PC-3 (cell line): Measurements from ENCODE around the gene LIPG. TPM values are rescaled to one million over a fixed set of nuclear protein-coding genes. Genes with fewer than 3 reads are reported as not detected.

ENCODE experiments used
- ATAC-seq: fragments of 200-7000 bp; cut with Tn5 transposase; 2 replicates; pipeline ENCODE4 v1.9.1; 2020; ENCODE audit warnings: mild to moderate bottlenecking, moderate library complexity
- BruUV-seq: library from RNA; stranded (reverse); fragments of 400-500 nt; replicated peaks from 2 replicates; lab custom pipeline; 2021; lab: Mats Ljungman, UMichigan
- CTCF ChIA-PET: fragments of 300-600 bp; sonication (Branson Sonifier 250); formaldehyde crosslinking; loops from one replicate; lab custom pipeline; 2022; ENCODE audit warnings: antibody characterized with exemption; lab: Charles Lee
- POLR2A ChIA-PET: fragments of 300-600 bp; sonication (Branson Sonifier 250); formaldehyde crosslinking; loops from one replicate; lab custom pipeline; 2022; ENCODE audit warnings: antibody characterized with exemption; ENCODE audit not compliant: unreplicated experiment; lab: Charles Lee
- DNase-seq: peaks from one replicate; pipeline ENCODE4 v3.0.0-alpha.2; 2015
- H2AFZ ChIP-seq: fragments of 300-600 bp; sonication (generic); 2 replicates; pipeline ENCODE4 v1.6.0; 2016; ENCODE audit warnings: antibody characterized with exemption, low read length
- H3F3A ChIP-seq: fragments of 300-600 bp; sonication (generic); one replicate; pipeline ENCODE4 v1.6.0; 2017; ENCODE audit warnings: antibody characterized with exemption, low read length, control low read depth, mild to moderate bottlenecking; ENCODE audit not compliant: unreplicated experiment
- H3K27ac ChIP-seq: fragments of 300-600 bp; sonication (generic); 2 replicates; pipeline ENCODE4 v1.5.1; 2016; ENCODE audit warnings: mild to moderate bottlenecking, low read length
- H3K27me3 ChIP-seq: fragments of 300-600 bp; sonication (generic); 2 replicates; pipeline ENCODE4 v1.6.1; 2016; ENCODE audit warnings: low read length, mixed read lengths
- H3K36me3 ChIP-seq: fragments of 300-600 bp; sonication (generic); 2 replicates; pipeline ENCODE4 v1.6.1; 2016; ENCODE audit warnings: low read depth, mixed run types, low read length, mixed read lengths
- H3K4me1 ChIP-seq: fragments of 300-600 bp; sonication (generic); 2 replicates; pipeline ENCODE4 v1.5.1; 2016; ENCODE audit warnings: low read length; ENCODE audit not compliant: insufficient read depth
- H3K4me2 ChIP-seq: fragments of 300-600 bp; sonication (generic); 2 replicates; pipeline ENCODE4 v1.6.0; 2016; ENCODE audit warnings: low read length
- H3K4me3 ChIP-seq: fragments of 300-600 bp; sonication (generic); 2 replicates; pipeline ENCODE4 v1.5.1; 2016; ENCODE audit warnings: mild to moderate bottlenecking, low read length, mixed read lengths
- H3K79me2 ChIP-seq: fragments of 300-600 bp; sonication (generic); 2 replicates; pipeline ENCODE4 v1.6.1; 2017; ENCODE audit warnings: low read length, mixed read lengths
- H3K9ac ChIP-seq: fragments of 300-600 bp; sonication (generic); 2 replicates; pipeline ENCODE4 v1.6.0; 2016; ENCODE audit warnings: mild to moderate bottlenecking, low read length
- H3K9me2 ChIP-seq: fragments of 300-600 bp; sonication (generic); replicated peaks from 2 replicates; pipeline ENCODE4 v1.6.1; 2016; ENCODE audit warnings: mixed run types, low read length, mixed read lengths
- H3K9me3 ChIP-seq: fragments of 300-600 bp; sonication (generic); 2 replicates; pipeline ENCODE4 v1.6.1; 2016; ENCODE audit warnings: low read length, mixed read lengths
- H4K20me1 ChIP-seq: fragments of 300-600 bp; sonication (generic); 2 replicates; pipeline ENCODE4 v1.6.1; 2016; ENCODE audit warnings: low read length, mixed read lengths
- EZH2 ChIP-seq: fragments of 300-600 bp; sonication (generic); IDR thresholded peaks from one replicate; pipeline ENCODE4 v1.6.1; 2017; ENCODE audit warnings: antibody characterized with exemption, mild to moderate bottlenecking, low read length; ENCODE audit not compliant: unreplicated experiment
- EZH2phosphoT487 ChIP-seq: fragments of 300-600 bp; sonication (generic); IDR thresholded peaks from 2 replicates; pipeline ENCODE4 v1.6.1; 2018; ENCODE audit warnings: mild to moderate bottlenecking, antibody characterized with exemption, low read length, borderline replicate concordance
- intact Hi-C: fragments of 100-400 bp; cut with micrococcal nuclease; formaldehyde crosslinking; loops from 2 replicates; pipeline ENCODE4 v1.9.0; 2023
- total RNA-seq: library from RNA; depleted of rRNA; stranded (reverse); fragments of >200 nt; gene quantifications from 2 replicates; pipeline ENCODE4 v1.2.3, GENCODE V29; 2014
- TF ChIP-seq, protein P1 (sequence below): fragments of 300-600 bp; sonication (generic); conservative IDR thresholded peaks from 2 replicates; pipeline ENCODE4 v1.5.1; 2017; ENCODE audit warnings: antibody characterized with exemption, low read depth, mild to moderate bottlenecking, low read length

LIPG gene
- total RNA-seq, 1 experiment from 2014 or later: 14.8 TPM

DNA sequence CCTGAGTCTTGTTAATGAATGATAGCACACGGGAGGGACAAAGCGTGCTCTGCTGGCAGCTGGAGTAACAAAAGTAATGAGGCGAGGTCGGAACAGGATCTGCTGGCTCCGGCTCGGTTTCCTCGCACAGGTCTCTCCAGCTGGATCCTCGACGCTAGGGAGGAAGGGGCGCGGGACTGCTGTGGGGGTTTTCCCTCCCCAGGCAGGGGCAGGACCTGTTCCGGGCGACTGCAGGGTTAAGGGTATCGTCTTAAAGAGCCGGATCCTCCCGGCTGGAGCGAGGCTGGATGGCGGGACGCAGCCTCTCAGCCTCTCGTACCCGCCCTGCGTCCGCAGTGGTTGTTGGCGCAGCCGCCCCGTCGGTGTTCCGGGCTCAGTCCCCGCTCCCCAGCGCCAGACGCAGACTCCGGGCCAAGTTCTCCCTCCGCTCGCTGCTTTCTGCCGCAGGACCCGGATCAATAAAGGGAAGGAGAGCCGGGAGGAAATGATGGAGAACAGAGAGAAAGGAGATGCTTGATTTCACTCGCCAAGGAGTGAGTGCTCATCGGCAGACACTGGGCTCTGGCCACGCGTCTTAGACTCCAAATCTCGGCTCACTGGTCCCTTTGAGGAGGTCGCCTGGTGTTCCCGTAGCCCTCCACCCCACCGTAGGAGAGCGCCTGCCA, 1.1 kb upstream of the LIPG start:
- H3K4me2 ChIP-seq: peak overlapping the region; percentile 90
- intact Hi-C loops: loop anchor here (2.0 to 10.0 kb wide), 3 partner anchors 52 to 168 kb away; no protein-coding TSS in a partner anchor
- ChIA-PET CTCF (interaction anchor here (1.0 to 1.1 kb wide), 3 partner anchors 10 to 298 kb away, joined by 4 to 6 read pairs (median 4); no protein-coding TSS in a partner anchor), POLR2A (no interaction called here)
- H2AFZ ChIP-seq: peak overlapping the region; percentile 55
- no peaks in the 10 kb centered on the region for H3K9me2 ChIP-seq
- H4K20me1 ChIP-seq: no peaks in the 10 kb centered on the region
- H3K9ac ChIP-seq: peak overlapping the region; percentile 81
- H3K4me1 ChIP-seq: peaks cover 6% of the 10 kb centered on the region
- H3K79me2 ChIP-seq: peaks cover 15% of the 10 kb centered on the region; the same call in 1 of the 2 replicates
- H3K36me3 ChIP-seq: no peaks in the 10 kb centered on the region
- peak; percentile 12 for ATAC-seq
- no peaks in the 10 kb centered on the region for H3K27me3 ChIP-seq
- BruUV-seq: no TSS peak
- H3K9me3 ChIP-seq: no peaks in the 10 kb centered on the region
- peak overlapping the region; percentile 64 for H3K27ac ChIP-seq
- no peaks in the 10 kb centered on the region for H3F3A ChIP-seq
- TF ChIP-seq, protein P1, sequence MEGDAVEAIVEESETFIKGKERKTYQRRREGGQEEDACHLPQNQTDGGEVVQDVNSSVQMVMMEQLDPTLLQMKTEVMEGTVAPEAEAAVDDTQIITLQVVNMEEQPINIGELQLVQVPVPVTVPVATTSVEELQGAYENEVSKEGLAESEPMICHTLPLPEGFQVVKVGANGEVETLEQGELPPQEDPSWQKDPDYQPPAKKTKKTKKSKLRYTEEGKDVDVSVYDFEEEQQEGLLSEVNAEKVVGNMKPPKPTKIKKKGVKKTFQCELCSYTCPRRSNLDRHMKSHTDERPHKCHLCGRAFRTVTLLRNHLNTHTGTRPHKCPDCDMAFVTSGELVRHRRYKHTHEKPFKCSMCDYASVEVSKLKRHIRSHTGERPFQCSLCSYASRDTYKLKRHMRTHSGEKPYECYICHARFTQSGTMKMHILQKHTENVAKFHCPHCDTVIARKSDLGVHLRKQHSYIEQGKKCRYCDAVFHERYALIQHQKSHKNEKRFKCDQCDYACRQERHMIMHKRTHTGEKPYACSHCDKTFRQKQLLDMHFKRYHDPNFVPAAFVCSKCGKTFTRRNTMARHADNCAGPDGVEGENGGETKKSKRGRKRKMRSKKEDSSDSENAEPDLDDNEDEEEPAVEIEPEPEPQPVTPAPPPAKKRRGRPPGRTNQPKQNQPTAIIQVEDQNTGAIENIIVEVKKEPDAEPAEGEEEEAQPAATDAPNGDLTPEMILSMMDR: no peak
- TF ChIP-seq EZH2 (no peak), EZH2phosphoT487 (no peak)
- no peak for DNase-seq
- peak overlapping the region; percentile 71 for H3K4me3 ChIP-seq

DNA sequence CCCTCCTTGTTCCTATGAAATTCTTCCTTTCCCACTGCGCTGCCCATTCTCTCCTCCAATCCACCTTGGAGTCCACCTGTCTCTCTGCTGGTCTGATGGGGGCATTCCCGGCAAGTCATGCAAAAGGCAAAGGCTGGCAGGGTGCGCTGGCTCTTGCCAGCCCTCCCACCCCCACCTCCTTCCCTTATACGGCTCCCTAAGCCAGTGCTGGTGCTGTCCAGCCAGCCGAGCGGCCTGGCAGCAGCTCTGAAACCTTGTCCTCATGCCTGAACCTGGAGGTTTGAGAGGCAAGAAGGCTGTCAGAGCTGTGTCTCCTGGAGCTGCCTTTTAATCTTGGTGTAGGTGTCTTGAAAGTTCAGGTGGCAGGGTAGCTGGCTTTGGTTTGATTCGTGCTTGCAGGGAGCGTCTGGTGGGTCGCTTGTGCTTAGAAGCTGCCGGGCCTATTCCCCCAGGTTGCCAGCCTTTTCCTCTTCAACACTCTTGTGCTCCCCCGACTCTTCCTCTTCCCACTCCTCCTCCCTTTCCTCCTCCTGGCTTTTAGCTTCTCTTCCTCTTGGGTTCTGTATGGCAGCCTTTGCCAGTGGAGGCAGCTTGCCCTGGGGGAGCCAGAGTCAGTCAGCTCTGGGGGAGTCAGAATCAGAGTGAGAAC, 748 bp downstream of the LIPG start:
- BruUV-seq: no TSS peak
- no peaks in the 10 kb centered on the region for H3K27me3 ChIP-seq
- CTCF ChIA-PET: no interaction called here
- H3K27ac ChIP-seq: peak overlapping the region; percentile 76
- H3K4me3 ChIP-seq: peak overlapping the region; percentile 71
- H3K36me3 ChIP-seq: no peaks in the 10 kb centered on the region
- H3K79me2 ChIP-seq: peaks cover 15% of the 10 kb centered on the region; the same call in 1 of the 2 replicates
- POLR2A ChIA-PET: no interaction called here
- intact Hi-C loops: loop anchor here (2.0 to 10.0 kb wide), 3 partner anchors 50 to 160 kb away; no protein-coding TSS in a partner anchor
- peak overlapping the region; percentile 69 for H3K9ac ChIP-seq
- no peaks in the 10 kb centered on the region for H3K9me3 ChIP-seq
- ATAC-seq (0 out of 2 replicates have a peak, but pooled peaks have one; percentile 7), DNase-seq (no peak)
- TF ChIP-seq EZH2phosphoT487 (no peak), EZH2 (no peak)
- TF ChIP-seq, protein P1: no peak
- no peaks in the 10 kb centered on the region for H3F3A ChIP-seq
- H3K4me2 ChIP-seq: peak overlapping the region; percentile 90
- H4K20me1 ChIP-seq: no peaks in the 10 kb centered on the region
- no peak overlapping the region for H2AFZ ChIP-seq
- H3K9me2 ChIP-seq: no peaks in the 10 kb centered on the region
- peaks cover 6% of the 10 kb centered on the region for H3K4me1 ChIP-seq
